MM.1S (cell line): ENCODE measurements around the gene SH3RF3.

Source experiments
- CTCF ChIP-seq: fragments of 300-600 bp; sonication (generic); IDR thresholded peaks from 2 replicates; pipeline ENCODE4 v1.5.1; 2016; ENCODE audit warnings: antibody characterized with exemption, low read length, mixed read lengths
- EZH2 ChIP-seq: fragments of 300-600 bp; sonication (generic); optimal IDR thresholded peaks from 2 replicates; pipeline ENCODE3; 2017; ENCODE audit warnings: low read depth, mild to moderate bottlenecking, antibody characterized with exemption, low read length, mixed read lengths
- EZH2phosphoT487 ChIP-seq: fragments of 300-600 bp; sonication (generic); IDR thresholded peaks from 2 replicates; pipeline ENCODE4 v1.6.1; 2018; ENCODE audit warnings: antibody characterized with exemption, low read length

GRCh38 chr2:109326306-109326705 is 197.3 kb downstream of the SH3RF3 start:
- TF ChIP-seq CTCF: no peak
- no peak for TF ChIP-seq EZH2phosphoT487
- TF ChIP-seq EZH2: no peak
